Activated T-helper 1 cell treated with anti-CD3 and anti-CD28 coated beads, Interleukin-2, amount 50 U/mL, for 16 hours (primary cell): Measurements from ENCODE around the gene LSR.
"Not testable (repeated sequence)": the region's sequence is repeated elsewhere in the genome, so short reads cannot be mapped to it uniquely, and the experiment has no call there.

Experiments
- DNase-seq, 2 donors: peaks; one replicate each; pipeline ENCODE4 v3.0.0-alpha.2; 2020; ENCODE audit warnings: low read depth in 1 of 2, low spot score in 1 of 2

The LSR gene

GRCh38 chr19:35217649-35217990 is 31.2 kb upstream of the LSR start:
- DNase-seq = no peak

DNA sequence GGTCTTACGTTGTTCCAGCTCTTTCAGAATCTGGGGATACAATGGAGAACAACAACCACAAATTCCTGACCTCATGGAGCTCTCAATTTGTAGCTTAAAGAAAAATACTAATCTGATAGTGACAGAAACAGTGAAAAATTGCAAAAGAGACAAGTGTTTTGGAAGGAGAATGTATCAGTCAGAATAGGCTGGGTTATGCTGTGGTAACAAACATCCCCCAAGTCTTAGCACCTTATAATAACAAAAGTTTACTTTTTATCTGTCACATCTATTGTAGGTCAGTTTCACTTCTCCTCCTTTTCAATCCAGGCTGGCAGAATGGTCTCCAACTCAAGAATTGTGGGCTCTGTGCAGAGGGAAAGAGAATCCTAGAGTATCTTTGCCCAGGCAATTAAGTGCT is 29.8 kb upstream of the LSR start:
- no peak for DNase-seq

- DNase-seq = no peak
Measured at GRCh38 chr19:35220315-35220921, 28.4 kb upstream of the LSR start.

DNA sequence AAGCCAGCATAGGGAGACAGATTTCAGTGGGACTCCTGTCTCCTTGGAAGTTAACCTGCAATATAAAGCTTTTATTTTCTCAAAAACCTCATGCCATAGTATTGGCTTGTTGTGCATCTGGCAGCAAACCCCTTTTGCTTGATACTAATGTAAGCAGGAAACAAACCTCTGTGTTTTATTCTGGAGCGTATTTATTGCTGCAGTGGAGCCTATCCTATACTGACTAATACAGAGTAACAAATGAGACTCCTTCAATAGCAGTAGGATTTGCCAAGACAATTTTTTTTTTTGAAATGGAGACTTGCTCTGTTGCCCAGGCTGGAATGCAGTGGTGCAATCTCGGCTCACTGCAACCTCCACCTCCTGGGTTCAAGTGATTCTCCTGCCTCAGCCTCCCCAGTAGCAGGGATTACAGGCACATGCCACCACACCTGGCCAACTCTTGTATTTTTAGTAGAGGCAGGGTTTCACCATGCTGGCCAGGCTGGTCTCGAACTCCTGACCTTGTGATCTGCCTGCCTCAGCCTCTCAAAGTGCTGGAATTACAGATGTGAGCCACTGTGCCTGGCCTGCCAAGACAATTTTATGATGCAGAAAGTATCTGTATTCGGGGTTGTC is 27.7 kb upstream of the LSR start:
- not testable (repeated sequence) for DNase-seq

- DNase-seq = no peak
Measured at GRCh38 chr19:35222373-35223015, 26.3 kb upstream of the LSR start.

GRCh38 chr19:35223084-35223790 is 25.6 kb upstream of the LSR start:
- no peak for DNase-seq

- DNase-seq = no peak
Measured at GRCh38 chr19:35223862-35224505, 24.8 kb upstream of the LSR start.

- no peak for DNase-seq
Measured at GRCh38 chr19:35224681-35225571, 23.9 kb upstream of the LSR start.

DNA sequence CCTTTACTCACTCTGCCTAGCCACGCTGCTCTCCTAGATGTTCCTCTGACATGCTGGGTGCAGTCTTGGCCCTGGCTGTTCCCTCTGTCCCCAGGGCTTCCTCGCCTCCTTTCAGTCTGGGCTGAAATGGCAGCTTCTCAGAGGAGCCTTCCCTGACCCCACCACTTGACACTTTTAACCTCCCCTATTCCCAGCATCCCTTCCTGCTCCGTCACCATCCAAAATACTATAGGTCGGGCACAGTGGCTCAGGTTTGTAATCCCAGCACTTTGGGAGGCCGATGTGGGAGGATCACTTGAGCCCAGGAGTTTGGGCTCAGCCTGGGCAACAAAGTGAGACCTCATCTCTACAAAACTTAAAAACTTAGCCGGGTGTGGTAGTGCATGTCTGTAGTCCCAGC is 22.9 kb upstream of the LSR start:
- DNase-seq = no peak

DNA sequence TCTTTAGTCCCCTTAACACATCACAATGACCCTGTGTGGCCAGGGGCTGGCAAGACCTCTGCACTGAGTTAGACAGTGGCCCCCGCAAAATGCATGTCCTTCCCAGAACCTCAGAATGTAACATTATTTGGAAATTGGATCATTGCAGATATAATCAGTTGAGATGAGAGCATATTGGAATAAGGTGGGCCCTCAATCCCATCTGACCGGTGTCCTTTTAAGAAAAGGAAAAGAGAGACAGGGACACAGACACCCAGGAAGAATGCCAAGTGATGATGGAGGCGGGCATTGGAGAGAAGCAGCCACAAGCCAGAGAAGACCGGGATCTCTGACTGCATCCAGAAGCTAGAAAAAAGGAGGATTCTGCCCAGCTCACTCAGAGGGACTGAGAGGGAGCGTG is 22.1 kb upstream of the LSR start:
- no peak for DNase-seq

DNA sequence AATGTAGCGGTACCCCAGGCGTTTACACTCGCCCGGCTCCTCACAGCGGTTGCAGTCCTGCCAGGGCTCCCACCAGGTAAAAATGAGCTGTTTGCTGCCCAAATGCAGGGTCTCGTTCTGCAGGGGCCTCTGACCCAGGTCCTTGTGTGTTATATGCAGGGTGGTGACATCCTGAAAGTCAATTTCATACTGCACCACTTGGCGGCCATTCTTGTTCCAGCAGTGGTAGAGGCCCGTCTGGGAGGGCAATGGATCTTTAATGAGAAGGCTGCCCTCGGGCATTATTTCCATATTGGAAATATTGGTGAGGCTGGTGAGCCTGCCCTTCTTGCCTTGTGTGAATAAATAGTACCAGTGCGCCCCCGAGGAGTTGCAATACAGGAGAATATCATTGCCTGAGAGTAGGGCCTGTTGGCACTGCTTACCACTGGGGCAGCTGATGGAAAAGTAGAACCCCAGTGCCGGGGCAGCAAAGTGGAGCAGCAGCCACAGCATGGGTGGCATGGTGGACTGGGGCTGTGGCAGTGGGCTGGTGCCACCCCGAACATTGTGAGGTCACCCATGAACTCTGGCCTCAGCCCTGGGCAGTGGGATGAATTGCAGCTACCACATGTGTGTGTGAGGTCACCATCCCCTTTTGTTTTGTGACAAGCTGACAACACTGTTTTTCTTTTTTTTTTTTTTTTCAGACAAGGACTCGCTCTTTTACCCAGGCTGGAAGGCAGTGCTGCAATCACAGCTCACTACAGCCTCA is 20.4 kb upstream of the LSR start, which contains the start of gene FAM187B:
TSS of gene FAM187B (minus strand) at position 563 of the 754 bp plus-strand sequence. CDS start at position 504, 59 bp downstream.
- no peak for DNase-seq

DNA sequence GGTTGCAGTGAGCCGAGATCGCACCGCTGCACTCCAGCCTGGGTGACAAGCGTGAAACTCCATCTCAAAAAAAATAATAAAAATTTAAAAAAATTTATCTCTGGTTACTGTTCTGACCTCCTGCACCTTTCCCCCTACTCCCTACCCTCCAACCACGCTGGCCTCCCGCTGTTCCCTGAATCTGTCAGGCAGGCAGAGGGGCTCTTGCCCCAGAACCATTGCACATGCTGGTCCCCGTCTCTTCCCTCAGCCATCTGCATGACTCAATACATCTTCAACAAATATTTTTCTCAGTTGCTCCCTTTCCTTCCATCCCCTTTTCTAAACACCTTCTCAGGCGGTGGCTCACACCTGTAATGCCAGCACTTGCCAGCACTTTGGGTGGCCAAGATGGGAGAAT is 19.2 kb upstream of the LSR start:
- DNase-seq = no peak

DNA sequence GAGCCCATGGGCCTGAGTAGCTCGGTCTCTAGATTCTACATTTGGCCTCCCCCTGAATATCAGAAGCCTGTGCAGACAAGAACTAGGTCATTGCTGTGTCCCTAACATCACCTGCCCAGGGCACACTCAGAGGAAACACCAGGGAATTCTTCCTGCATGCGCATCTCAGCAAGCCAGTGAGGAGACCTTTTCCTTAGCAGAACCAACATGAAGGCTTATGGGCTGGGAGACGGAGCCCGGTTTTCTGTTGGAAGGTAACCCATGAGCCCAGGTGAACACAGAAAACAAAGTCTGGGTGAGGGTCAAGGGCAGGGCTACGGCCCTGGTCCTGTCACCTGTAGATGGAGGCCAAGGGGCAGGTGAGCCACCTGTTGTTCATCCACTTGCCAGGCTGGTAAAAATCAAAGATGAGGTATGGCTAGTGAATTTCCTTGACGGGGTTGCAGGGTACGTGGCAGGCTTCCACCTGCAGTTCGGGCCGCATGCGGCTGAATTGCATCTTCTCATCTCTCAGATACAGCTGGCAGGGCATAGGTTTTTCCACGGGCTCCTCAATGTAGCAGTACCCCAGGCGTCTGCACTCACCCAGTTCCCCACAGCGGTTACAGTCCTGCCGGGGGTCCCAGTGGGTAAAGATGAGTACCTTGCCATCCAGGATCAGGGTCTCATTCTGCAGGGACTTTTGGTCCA is 16.7 kb upstream of the LSR start:
- DNase-seq = no peak

DNA sequence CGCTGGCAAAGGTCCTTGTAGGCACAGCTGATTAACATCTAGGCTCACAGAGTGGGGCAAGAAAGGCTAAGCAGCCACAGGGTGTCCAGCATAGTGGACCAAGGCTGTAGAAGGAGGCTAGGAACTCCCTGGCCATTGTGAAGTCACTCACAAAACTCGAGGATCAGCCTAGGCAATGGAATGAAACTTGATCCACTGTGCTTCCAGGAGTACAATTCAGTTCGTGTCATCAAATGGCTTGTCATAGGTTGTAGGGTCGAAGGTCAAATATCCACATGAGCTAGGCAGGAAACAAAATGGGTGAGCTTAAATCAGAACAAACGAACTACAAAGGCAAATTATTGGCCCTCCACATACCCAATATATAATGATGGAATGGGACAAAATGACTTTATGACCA is 15.9 kb upstream of the LSR start:
- no peak for DNase-seq

GRCh38 chr19:35236638-35237400 is 12.0 kb upstream of the LSR start:
- DNase-seq = no peak

DNA sequence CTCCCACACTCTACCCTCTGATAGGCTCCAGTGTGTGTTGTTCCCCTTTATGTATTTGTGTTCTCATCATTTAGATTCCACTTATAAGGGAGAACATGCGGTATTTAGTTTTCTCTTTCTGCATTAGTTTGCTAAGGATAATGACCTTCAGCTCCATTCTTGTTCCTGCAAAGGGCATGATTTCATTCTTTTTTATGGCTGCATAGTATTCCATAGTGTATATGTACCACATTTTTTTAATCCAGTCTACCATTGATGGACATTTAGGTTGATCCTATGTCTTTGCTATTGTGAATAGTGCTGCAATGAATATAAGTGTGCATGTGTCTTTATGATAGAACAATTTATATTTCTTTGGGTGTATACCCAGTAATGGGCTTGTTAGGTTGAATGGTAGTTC is 9.2 kb upstream of the LSR start:
- DNase-seq = not testable (repeated sequence)

- no peak for DNase-seq
Measured at GRCh38 chr19:35240327-35240726, 8.5 kb upstream of the LSR start.

DNA sequence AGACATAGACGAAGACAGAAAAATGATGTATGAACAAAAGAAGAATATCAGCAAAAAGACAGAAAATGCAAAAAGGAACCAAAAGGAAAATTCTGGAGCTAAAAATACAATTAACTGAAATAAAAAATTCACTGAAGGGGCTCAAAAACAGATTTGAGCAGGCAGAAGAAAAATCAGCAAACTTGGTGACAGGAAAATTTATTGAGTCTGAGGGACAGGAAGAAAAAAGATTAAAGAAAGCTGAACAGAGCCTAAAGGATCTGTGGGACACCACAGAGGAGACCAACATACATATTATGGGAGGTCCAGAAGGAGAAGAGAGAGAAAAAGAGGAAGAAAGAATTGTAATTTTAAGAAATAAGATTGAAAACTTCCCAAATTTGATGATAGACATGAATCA is 7.4 kb upstream of the LSR start:
- DNase-seq = no peak
